Measurements from ENCODE around the gene HS6ST1.

HS6ST1 gene

GRCh38 chr2:128362889-128363228, 44.2 kb upstream of the HS6ST1 start:
- TF ChIP-seq, protein P1, sequence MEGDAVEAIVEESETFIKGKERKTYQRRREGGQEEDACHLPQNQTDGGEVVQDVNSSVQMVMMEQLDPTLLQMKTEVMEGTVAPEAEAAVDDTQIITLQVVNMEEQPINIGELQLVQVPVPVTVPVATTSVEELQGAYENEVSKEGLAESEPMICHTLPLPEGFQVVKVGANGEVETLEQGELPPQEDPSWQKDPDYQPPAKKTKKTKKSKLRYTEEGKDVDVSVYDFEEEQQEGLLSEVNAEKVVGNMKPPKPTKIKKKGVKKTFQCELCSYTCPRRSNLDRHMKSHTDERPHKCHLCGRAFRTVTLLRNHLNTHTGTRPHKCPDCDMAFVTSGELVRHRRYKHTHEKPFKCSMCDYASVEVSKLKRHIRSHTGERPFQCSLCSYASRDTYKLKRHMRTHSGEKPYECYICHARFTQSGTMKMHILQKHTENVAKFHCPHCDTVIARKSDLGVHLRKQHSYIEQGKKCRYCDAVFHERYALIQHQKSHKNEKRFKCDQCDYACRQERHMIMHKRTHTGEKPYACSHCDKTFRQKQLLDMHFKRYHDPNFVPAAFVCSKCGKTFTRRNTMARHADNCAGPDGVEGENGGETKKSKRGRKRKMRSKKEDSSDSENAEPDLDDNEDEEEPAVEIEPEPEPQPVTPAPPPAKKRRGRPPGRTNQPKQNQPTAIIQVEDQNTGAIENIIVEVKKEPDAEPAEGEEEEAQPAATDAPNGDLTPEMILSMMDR (IDR thresholded peaks at IDR 0.05; ENCODE audit: low read depth, low read length) = no peak
- H3K4me3 ChIP-seq (ENCODE audit: low read depth, low read length) = no peak overlapping the region

DNA sequence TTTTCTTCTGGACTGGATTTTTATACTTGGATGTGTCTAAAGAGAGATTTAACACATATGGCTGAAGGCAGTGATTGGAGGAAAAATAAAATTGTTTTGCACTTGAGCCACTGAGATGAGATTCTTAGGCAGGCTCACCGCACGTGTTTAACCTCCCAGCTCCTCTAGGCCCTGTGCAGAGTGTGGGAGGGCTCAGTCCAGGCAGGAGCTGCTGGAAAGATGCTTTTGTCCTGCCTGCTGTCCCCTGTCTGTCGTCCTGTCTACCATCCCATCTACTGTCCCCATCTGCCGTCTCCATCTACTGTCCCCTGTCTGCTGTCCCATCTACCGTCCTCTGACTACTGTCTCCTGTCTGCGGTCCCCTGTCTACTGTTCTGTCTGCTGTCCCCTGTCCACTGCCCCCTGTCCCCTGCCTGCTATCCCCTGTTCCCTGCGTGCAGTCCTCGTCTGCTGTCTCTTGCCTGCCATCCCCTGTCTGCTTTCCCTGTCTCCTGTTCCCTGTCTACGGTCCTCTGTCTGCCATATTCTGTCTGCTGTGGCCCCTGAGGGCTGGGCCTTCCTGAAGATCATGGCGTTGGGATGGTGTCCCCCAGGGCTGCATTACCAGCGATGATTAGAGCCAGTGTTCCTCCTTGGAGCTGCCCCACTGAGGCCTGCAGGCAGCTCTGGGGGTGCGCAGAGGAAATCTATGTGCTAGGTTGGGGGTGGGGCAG, 43.7 kb upstream of the HS6ST1 start:
- H3K4me3 ChIP-seq (ENCODE audit: low read depth, low read length) = no peak overlapping the region
- TF ChIP-seq, protein P1 (IDR thresholded peaks at IDR 0.05; ENCODE audit: low read depth, low read length) = no peak

- no peak overlapping the region for H3K4me3 ChIP-seq (ENCODE audit: low read depth, low read length)
- TF ChIP-seq, protein P1 (IDR thresholded peaks at IDR 0.05; ENCODE audit: low read depth, low read length) = no peak
Measured at GRCh38 chr2:128361376-128362131, 42.9 kb upstream of the HS6ST1 start.

DNA sequence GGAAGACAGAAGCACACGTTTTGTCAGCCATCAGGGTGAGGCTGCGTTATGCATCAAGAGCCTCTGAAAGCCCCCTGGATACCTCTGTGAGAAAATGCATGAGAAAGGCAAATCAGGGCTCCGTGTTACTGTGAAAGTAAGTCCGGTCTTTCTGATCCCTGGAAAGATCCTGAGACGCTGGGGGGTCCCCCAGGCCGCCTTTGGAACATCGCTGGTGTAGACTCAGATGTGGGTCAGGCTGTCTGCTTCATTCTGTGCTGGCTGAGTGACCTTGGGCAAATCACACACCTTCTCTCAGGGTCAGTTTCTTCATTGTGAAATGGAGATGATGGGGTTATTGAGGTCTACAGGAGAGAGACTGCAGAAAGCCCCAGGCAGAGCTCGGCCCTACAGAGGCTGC, 42.0 kb upstream of the HS6ST1 start:
- H3K4me3 ChIP-seq (ENCODE audit: low read depth, low read length) = no peak overlapping the region
- TF ChIP-seq, protein P1 (IDR thresholded peaks at IDR 0.05; ENCODE audit: low read depth, low read length) = no peak

- H3K4me3 ChIP-seq (ENCODE audit: low read depth, low read length) = no peak overlapping the region
- TF ChIP-seq, protein P1 (IDR thresholded peaks at IDR 0.05; ENCODE audit: low read depth, low read length) = no peak
Measured at GRCh38 chr2:128359841-128360240, 41.2 kb upstream of the HS6ST1 start.

- TF ChIP-seq, protein P1 (IDR thresholded peaks at IDR 0.05; ENCODE audit: low read depth, low read length) = no peak
- H3K4me3 ChIP-seq (ENCODE audit: low read depth, low read length) = no peak overlapping the region
Measured at GRCh38 chr2:128358941-128359731, 40.5 kb upstream of the HS6ST1 start.

Measured in WI38 (cell line).